Activated CD8-positive, alpha-beta T cell treated with anti-CD3 and anti-CD28 coated beads, Interleukin-2, amount 10 ng/mL, durations not matched to agents 7 days and 5 days (primary cell): Measurements from ENCODE around the gene UBE2E3. TPM values are rescaled to one million over a fixed set of nuclear protein-coding genes. Genes with fewer than 3 reads are reported as not detected.

ENCODE experiments used
- ATAC-seq: fragments of 150-1000 bp; cut with Tn5 transposase; one replicate; pipeline ENCODE4 v1.10.0; 2021; ENCODE audit warnings: moderate library complexity
- CTCF ChIA-PET: fragments of 350-600 bp; sonication (Branson Sonifier 250); formaldehyde crosslinking; loops from one replicate; lab custom pipeline; 2021; ENCODE audit warnings: antibody characterized with exemption; lab: Charles Lee
- POLR2A ChIA-PET: fragments of 350-600 bp; sonication (Branson Sonifier 250); formaldehyde crosslinking; loops from one replicate; lab custom pipeline; 2021; ENCODE audit warnings: antibody characterized with exemption; lab: Charles Lee
- DNase-seq: peaks from one replicate; pipeline ENCODE4 v3.0.0-alpha.2; 2020
- H3K27ac Mint-ChIP-seq: one replicate; pipeline ENCODE4 v1.8.0; 2021; ENCODE audit warnings: mild to moderate bottlenecking, mixed read lengths
- H3K27me3 Mint-ChIP-seq: one replicate; pipeline ENCODE4 v1.8.0; 2021; ENCODE audit warnings: low read depth, mixed read lengths
- H3K36me3 Mint-ChIP-seq: one replicate; pipeline ENCODE4 v1.8.0; 2021; ENCODE audit warnings: low read depth, mixed read lengths
- H3K4me1 Mint-ChIP-seq: one replicate; pipeline ENCODE4 v1.8.0; 2021; ENCODE audit warnings: low read depth, mixed read lengths
- H3K4me3 Mint-ChIP-seq: one replicate; pipeline ENCODE4 v1.8.0; 2021; ENCODE audit warnings: mild to moderate bottlenecking, mixed read lengths
- H3K9me3 Mint-ChIP-seq: one replicate; pipeline ENCODE4 v1.8.0; 2022; ENCODE audit warnings: mixed read lengths; ENCODE audit not compliant: insufficient read depth
- total RNA-seq, 2 experiments: library from RNA; stranded (reverse); gene quantifications; one replicate each; pipeline ENCODE4 v1.2.3, GENCODE V29; 2021

Gene UBE2E3
- total RNA-seq, 2 experiments from 2014 or later, result 28.4 to 36.7 TPM

GRCh38 chr2:180992994-180993393, 12.6 kb downstream of the UBE2E3 start:
- no peak overlapping the region for H3K4me3 Mint-ChIP-seq
- H3K27me3 Mint-ChIP-seq, result no peaks in the 10 kb centered on the region
- no peak for ATAC-seq
- no peaks in the 10 kb centered on the region for H3K9me3 Mint-ChIP-seq
- CTCF ChIA-PET, result interaction anchor here (0.9 to 4.9 kb wide), 3 partner anchors 9 to 66 kb away, joined by 3 to 32 read pairs (median 3); partner anchors contain the start of gene UBE2E3
- no peak overlapping the region for H3K27ac Mint-ChIP-seq
- no peak for DNase-seq
- H3K4me1 Mint-ChIP-seq, result peaks cover 13% of the 10 kb centered on the region
- POLR2A ChIA-PET, result no interaction called here
- peaks cover 7% of the 10 kb centered on the region for H3K36me3 Mint-ChIP-seq

- Mint-ChIP-seq H3K27me3 (no peaks in the 10 kb centered on the region), H3K4me3 (no peak overlapping the region), H3K36me3 (peaks cover 4% of the 10 kb centered on the region), H3K4me1 (peaks cover 10% of the 10 kb centered on the region), H3K9me3 (no peaks in the 10 kb centered on the region), H3K27ac (no peak overlapping the region)
- ATAC-seq (no peak), DNase-seq (no peak)
- ChIA-PET CTCF (no interaction called here), POLR2A (no interaction called here)
These were observed 19.0 kb downstream of the UBE2E3 start for GRCh38 chr2:180999274-180999964.

GRCh38 chr2:181004647-181005325, 24.4 kb downstream of the UBE2E3 start:
- Mint-ChIP-seq H3K36me3 (no peaks in the 10 kb centered on the region), H3K4me3 (no peak overlapping the region), H3K27ac (no peak overlapping the region), H3K27me3 (no peaks in the 10 kb centered on the region), H3K9me3 (no peaks in the 10 kb centered on the region), H3K4me1 (no peaks in the 10 kb centered on the region)
- ChIA-PET POLR2A (interaction anchor here (1.0 kb wide), 1 partner anchor 22 kb away, joined by 3 read pairs; no protein-coding TSS in a partner anchor), CTCF (no interaction called here)
- no peak for DNase-seq
- no peak for ATAC-seq

- no peak for DNase-seq
- H3K36me3 Mint-ChIP-seq, result no peaks in the 10 kb centered on the region
- H3K4me1 Mint-ChIP-seq, result no peaks in the 10 kb centered on the region
These were observed 24.9 kb downstream of the UBE2E3 start for GRCh38 chr2:181005326-181005655.

GRCh38 chr2:181005809-181006208, 25.4 kb downstream of the UBE2E3 start:
- H3K4me1 Mint-ChIP-seq, result no peaks in the 10 kb centered on the region
- ChIA-PET CTCF (no interaction called here), POLR2A (interaction anchor here (1.0 kb wide), 1 partner anchor 21 kb away, joined by 3 read pairs; no protein-coding TSS in a partner anchor)
- no peaks in the 10 kb centered on the region for H3K36me3 Mint-ChIP-seq
- H3K9me3 Mint-ChIP-seq, result no peaks in the 10 kb centered on the region
- DNase-seq (no peak), ATAC-seq (no peak)
- no peak overlapping the region for H3K27ac Mint-ChIP-seq
- no peaks in the 10 kb centered on the region for H3K27me3 Mint-ChIP-seq
- H3K4me3 Mint-ChIP-seq, result no peak overlapping the region

More at GRCh38 chr2:181005326-181005655, 24.9 kb downstream of the UBE2E3 start:
- ChIA-PET CTCF (no interaction called here), POLR2A (interaction anchor here (1.0 kb wide), 1 partner anchor 22 kb away, joined by 3 read pairs; no protein-coding TSS in a partner anchor)
- Mint-ChIP-seq H3K27me3 (no peaks in the 10 kb centered on the region), H3K27ac (no peak overlapping the region), H3K4me3 (no peak overlapping the region), H3K9me3 (no peaks in the 10 kb centered on the region)
- no peak for ATAC-seq

GRCh38 chr2:181007086-181007837, 26.9 kb downstream of the UBE2E3 start:
- POLR2A ChIA-PET, result no interaction called here
- Mint-ChIP-seq H3K27me3 (no peaks in the 10 kb centered on the region), H3K9me3 (no peaks in the 10 kb centered on the region), H3K27ac (no peak overlapping the region), H3K4me1 (no peaks in the 10 kb centered on the region), H3K4me3 (no peak overlapping the region), H3K36me3 (no peaks in the 10 kb centered on the region)
- no peak for ATAC-seq
- CTCF ChIA-PET, result interaction anchor here (1.2 kb wide), 1 partner anchor 27 kb away, joined by 3 read pairs; the partner anchor contains the start of gene UBE2E3
- DNase-seq, result no peak

- Mint-ChIP-seq H3K27me3 (no peaks in the 10 kb centered on the region), H3K36me3 (no peaks in the 10 kb centered on the region), H3K4me1 (no peaks in the 10 kb centered on the region), H3K9me3 (no peaks in the 10 kb centered on the region), H3K27ac (no peak overlapping the region), H3K4me3 (no peak overlapping the region)
- ChIA-PET POLR2A (no interaction called here), CTCF (interaction anchor here (2.1 kb wide), 1 partner anchor 11 kb away, joined by 5 read pairs; no protein-coding TSS in a partner anchor)
- no peak for DNase-seq
- ATAC-seq, result no peak
These were observed 28.0 kb downstream of the UBE2E3 start for GRCh38 chr2:181008407-181008806.

- CTCF ChIA-PET, result interaction anchor here (1.2 kb wide), 1 partner anchor 38 kb away, joined by 3 read pairs; no protein-coding TSS in a partner anchor
- DNase-seq (no peak), ATAC-seq (no peak)
- POLR2A ChIA-PET, result no interaction called here
- H3K27me3 Mint-ChIP-seq, result no peaks in the 10 kb centered on the region
- peaks cover 10% of the 10 kb centered on the region for H3K9me3 Mint-ChIP-seq
- H3K4me3 Mint-ChIP-seq, result no peak overlapping the region
- no peaks in the 10 kb centered on the region for H3K36me3 Mint-ChIP-seq
- no peak overlapping the region for H3K27ac Mint-ChIP-seq
- no peaks in the 10 kb centered on the region for H3K4me1 Mint-ChIP-seq
These were observed 40.9 kb downstream of the UBE2E3 start for GRCh38 chr2:181021199-181021789.

GRCh38 chr2:181022652-181023051, 42.2 kb downstream of the UBE2E3 start:
- Mint-ChIP-seq H3K27me3 (no peaks in the 10 kb centered on the region), H3K36me3 (no peaks in the 10 kb centered on the region), H3K27ac (no peak overlapping the region), H3K4me1 (no peaks in the 10 kb centered on the region), H3K4me3 (no peak overlapping the region), H3K9me3 (peaks cover 10% of the 10 kb centered on the region)
- no peak for ATAC-seq
- no peak for DNase-seq
- POLR2A ChIA-PET, result no interaction called here
- CTCF ChIA-PET, result no interaction called here

GRCh38 chr2:181025004-181025403, 44.6 kb downstream of the UBE2E3 start:
- H3K27me3 Mint-ChIP-seq, result no peaks in the 10 kb centered on the region
- peaks cover 10% of the 10 kb centered on the region for H3K9me3 Mint-ChIP-seq
- no peak overlapping the region for H3K27ac Mint-ChIP-seq
- H3K4me1 Mint-ChIP-seq, result no peaks in the 10 kb centered on the region
- H3K4me3 Mint-ChIP-seq, result no peak overlapping the region
- H3K36me3 Mint-ChIP-seq, result no peaks in the 10 kb centered on the region
- CTCF ChIA-PET, result no interaction called here
- DNase-seq (no peak), ATAC-seq (no peak)
- POLR2A ChIA-PET, result no interaction called here

- H3K4me3 Mint-ChIP-seq, result no peak overlapping the region
- no peaks in the 10 kb centered on the region for H3K36me3 Mint-ChIP-seq
- ATAC-seq (peak; percentile 69), DNase-seq (no peak)
- H3K27ac Mint-ChIP-seq, result no peak overlapping the region
- ChIA-PET POLR2A (no interaction called here), CTCF (interaction anchor here (0.7 to 1.6 kb wide), 2 partner anchors 9 to 12 kb away, joined by 3 read pairs; no protein-coding TSS in a partner anchor)
- no peaks in the 10 kb centered on the region for H3K27me3 Mint-ChIP-seq
- no peaks in the 10 kb centered on the region for H3K9me3 Mint-ChIP-seq
- peaks cover 17% of the 10 kb centered on the region for H3K4me1 Mint-ChIP-seq
These were observed 56.0 kb downstream of the UBE2E3 start for GRCh38 chr2:181036445-181036844.
